HG02798 (cell line): Measurements from ENCODE around the gene OLR1.
"Not testable (repeated sequence)": the region's sequence is repeated elsewhere in the genome, so short reads cannot be mapped to it uniquely, and the experiment has no call there.

Experiments
- ATAC-seq: cut with Tn5 transposase; IDR thresholded peaks from one replicate; pipeline ENCODE4 v1.9.1; 2021; ENCODE audit warnings: mild to moderate bottlenecking; ENCODE audit not compliant: unreplicated experiment, poor library complexity

The OLR1 gene

GRCh38 chr12:10191865-10192264 lies 19.9 kb upstream of the OLR1 start:
- ATAC-seq = no peak

GRCh38 chr12:10190558-10191388 lies 18.8 kb upstream of the OLR1 start:
- ATAC-seq = peak; percentile 96

GRCh38 chr12:10189653-10190052 lies 17.7 kb upstream of the OLR1 start:
- no peak for ATAC-seq

GRCh38 chr12:10186958-10187357 lies 15.0 kb upstream of the OLR1 start:
- not testable (repeated sequence) for ATAC-seq

GRCh38 chr12:10186299-10186698 lies 14.4 kb upstream of the OLR1 start:
- ATAC-seq = no peak

GRCh38 chr12:10184261-10184843 lies 12.4 kb upstream of the OLR1 start:
- no peak for ATAC-seq

GRCh38 chr12:10182354-10183049 lies 10.6 kb upstream of the OLR1 start:
- no peak for ATAC-seq

GRCh38 chr12:10179776-10180181 lies 7.8 kb upstream of the OLR1 start:
- ATAC-seq = no peak

- ATAC-seq = no peak
Measured at GRCh38 chr12:10178821-10179220, 6.9 kb upstream of the OLR1 start, which contains the start of gene TMEM52B. Gene TMEM52B, plus strand, starts transcription at chr12:10179032. Its CDS starts 543 bp downstream, at chr12:10179575.

- no peak for ATAC-seq
Measured at GRCh38 chr12:10175846-10176636, 4.1 kb upstream of the OLR1 start.

GRCh38 chr12:10174986-10175614 lies 3.2 kb upstream of the OLR1 start:
- ATAC-seq = no peak

- no peak for ATAC-seq
Measured at GRCh38 chr12:10170216-10170615, 1.7 kb downstream of the OLR1 start.

GRCh38 chr12:10169104-10169503 lies 2.8 kb downstream of the OLR1 start:
- no peak for ATAC-seq

GRCh38 chr12:10167599-10167998 lies 4.3 kb downstream of the OLR1 start:
- ATAC-seq = no peak

GRCh38 chr12:10165421-10165820 lies 6.5 kb downstream of the OLR1 start:
- ATAC-seq = no peak

- ATAC-seq = no peak
Measured at GRCh38 chr12:10163084-10163483, 8.8 kb downstream of the OLR1 start.

GRCh38 chr12:10160617-10161385 lies 11.1 kb downstream of the OLR1 start:
- no peak for ATAC-seq

GRCh38 chr12:10159280-10159679 lies 12.7 kb downstream of the OLR1 start:
- ATAC-seq = no peak

- no peak for ATAC-seq
Measured at GRCh38 chr12:10158406-10158805, 13.5 kb downstream of the OLR1 start.
